NB4 (cell line): Measurements from ENCODE around the gene BATF3.
"Not testable (repeated sequence)": the region's sequence is repeated elsewhere in the genome, so short reads cannot be mapped to it uniquely, and the experiment has no call there.

Experiments used
- CTCF ChIP-seq: IDR thresholded peaks from one replicate; pipeline ENCODE4 v1.5.1; 2012; ENCODE audit warnings: low read depth, low read length
- MAX ChIP-seq: IDR thresholded peaks from 2 replicates; pipeline ENCODE4 v1.6.1; 2011; ENCODE audit warnings: low read depth, low read length
- POLR2A ChIP-seq: IDR thresholded peaks from 2 replicates; pipeline ENCODE4 v1.6.1; 2011; ENCODE audit warnings: mild to moderate bottlenecking; ENCODE audit not compliant: insufficient read length; ENCODE audit errors: extremely low read depth

GRCh38 chr1:212639524-212639923, 60.1 kb downstream of the BATF3 start:
- not testable (repeated sequence) for TF ChIP-seq POLR2A, CTCF, MAX
